KBM-7 (cell line): Measurements from ENCODE around the gene BLACAT1.
"Not testable (repeated sequence)": the region's sequence is repeated elsewhere in the genome, so short reads cannot be mapped to it uniquely, and the experiment has no call there.

Source experiments
- DNase-seq: peaks from one replicate; pipeline ENCODE4 v3.0.0-alpha.2; 2015
- in situ Hi-C: fragments of 300-500 bp; cut with MboI; formaldehyde crosslinking; loops from 2 replicates; pipeline ENCODE4 v1.14.3; 2020; ENCODE audit warnings: low sequenced_read_pairs, low pct_unique_long_range_greater_than_20kb, mixed read lengths

BLACAT1 gene

GRCh38 chr1:205424901-205425600, 30.8 kb downstream of the BLACAT1 start:
- no peak for DNase-seq
- in situ Hi-C loops, result no loop called here

- no peak for DNase-seq
- in situ Hi-C loops, result no loop called here
Observed at GRCh38 chr1:205423814-205424399, 31.9 kb downstream of the BLACAT1 start.

DNA sequence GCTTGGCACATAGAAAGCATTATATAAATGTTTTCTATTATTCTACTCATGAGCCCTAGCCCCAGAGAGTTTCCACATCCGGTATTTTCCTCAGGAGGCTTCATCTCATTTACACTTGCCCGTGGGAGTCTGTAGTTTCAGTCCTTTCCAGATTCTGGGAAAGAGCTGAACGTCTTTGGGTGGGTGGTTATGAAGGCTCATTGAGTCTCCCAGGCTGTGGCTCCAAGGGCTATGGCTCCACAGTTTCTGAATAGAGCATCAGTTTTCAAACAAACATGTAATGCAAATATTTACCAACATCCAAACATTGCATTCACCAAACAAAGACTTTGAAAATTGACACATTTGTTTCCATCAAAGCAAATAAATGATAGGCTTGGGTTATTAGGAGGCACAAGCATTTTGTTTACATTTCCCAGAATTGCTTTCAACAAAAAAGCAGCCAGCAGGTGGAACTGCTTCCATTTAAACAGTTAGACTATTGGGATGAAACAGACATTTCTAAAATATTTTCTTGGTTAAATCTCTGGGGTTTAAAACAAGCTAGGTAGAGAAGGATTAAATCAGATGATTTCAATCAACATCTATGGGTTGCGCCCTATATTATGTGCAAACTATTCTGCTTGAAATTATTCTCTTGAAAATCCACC, 32.7 kb downstream of the BLACAT1 start:
- no peak for DNase-seq

DNA sequence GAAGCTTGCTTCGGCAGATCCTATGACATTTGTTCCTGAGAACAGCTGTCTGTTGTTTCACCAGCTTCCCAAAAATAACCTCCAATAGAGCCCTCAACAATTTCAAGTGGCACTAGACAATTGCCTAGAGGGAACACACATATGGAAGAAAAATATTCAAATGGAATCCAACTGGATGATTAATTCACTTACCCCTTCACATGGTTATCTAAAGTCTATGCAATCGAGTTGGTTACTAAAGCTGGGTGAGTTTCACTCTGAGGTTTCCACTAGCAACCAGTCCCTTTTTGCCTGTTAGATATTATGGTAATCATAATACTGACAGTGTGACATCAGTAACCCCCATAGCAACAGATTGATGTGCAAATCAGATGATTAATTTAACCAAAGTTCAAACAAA, 34.0 kb downstream of the BLACAT1 start, which contains the start of gene LEMD1:
Gene LEMD1, minus strand, starts transcription at position 259 of the 400 bp plus-strand sequence. CDS start 1,520 bp downstream, outside the sequence.
- no peak for DNase-seq
- in situ Hi-C loops, result no loop called here

More for the DNA sequence above, 32.7 kb downstream of the BLACAT1 start:
- in situ Hi-C loops, result no loop called here

GRCh38 chr1:205420938-205421337, 34.9 kb downstream of the BLACAT1 start:
- no peak for DNase-seq

DNA sequence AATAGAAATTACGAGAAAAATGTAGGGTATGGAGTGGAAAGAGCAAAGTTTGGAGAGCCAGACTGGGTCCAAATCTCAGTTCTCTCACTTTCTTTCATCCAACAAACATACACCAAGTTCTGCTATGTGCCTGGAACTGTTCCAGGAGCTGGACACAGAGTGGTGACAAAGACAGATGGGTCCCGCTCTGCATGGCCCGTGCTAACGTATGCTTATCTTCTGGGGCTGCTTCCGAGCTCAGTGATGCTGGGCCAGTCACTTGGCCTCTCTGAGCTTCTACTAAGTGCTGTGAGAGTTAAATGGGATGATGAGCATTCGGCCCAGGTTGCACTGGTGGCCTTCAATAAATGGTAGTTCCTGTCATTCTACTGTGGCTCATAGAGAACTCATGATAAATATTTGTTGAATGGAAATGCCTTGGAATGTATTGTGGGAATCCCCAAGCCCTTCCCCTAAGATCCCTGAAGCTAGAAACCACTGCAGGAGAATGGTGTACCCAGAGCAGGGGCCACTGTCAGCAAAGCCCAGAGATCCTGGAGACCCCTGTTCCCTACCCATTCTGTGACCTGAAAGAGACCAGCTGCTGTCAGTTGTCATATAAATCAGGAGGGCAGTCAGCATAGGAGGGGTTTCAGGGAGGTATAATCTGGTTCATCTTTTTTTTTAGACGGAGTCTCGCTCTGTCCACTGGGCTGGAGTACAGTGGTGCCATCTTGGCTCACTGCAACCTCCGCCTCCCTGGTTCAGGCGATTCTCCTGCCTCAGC, 37.8 kb downstream of the BLACAT1 start:
- in situ Hi-C loops, result no loop called here

More at GRCh38 chr1:205420938-205421337, 34.9 kb downstream of the BLACAT1 start:
- in situ Hi-C loops, result no loop called here

GRCh38 chr1:205416322-205416721, 39.5 kb downstream of the BLACAT1 start:
- in situ Hi-C loops, result no loop called here
- DNase-seq, result no peak

More for the DNA sequence above, 37.8 kb downstream of the BLACAT1 start:
- no peak for DNase-seq

GRCh38 chr1:205410581-205411298, 45.1 kb downstream of the BLACAT1 start:
- DNase-seq, result no peak
- in situ Hi-C loops, result no loop called here

DNA sequence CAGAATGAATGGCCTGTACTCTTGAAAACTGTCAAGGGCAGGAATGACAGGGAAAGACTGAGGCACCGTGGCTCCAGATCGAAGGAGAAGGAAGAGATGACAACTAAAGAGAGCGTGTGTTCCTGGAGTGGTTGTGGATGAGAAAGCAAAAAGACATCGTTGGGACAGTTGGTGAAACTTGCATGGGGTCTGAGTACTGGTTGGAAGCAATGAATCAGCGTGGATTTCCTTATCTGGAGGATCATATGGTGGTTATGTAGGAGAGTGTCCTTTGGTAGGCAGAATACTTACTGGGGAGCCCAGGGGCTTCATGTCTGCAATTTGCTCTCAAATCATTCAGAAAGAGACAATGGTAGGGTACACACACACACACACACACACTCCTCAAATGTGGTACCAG, 47.9 kb downstream of the BLACAT1 start:
- in situ Hi-C loops, result no loop called here
- DNase-seq, result no peak

GRCh38 chr1:205406252-205406651, 49.6 kb downstream of the BLACAT1 start:
- DNase-seq, in situ Hi-C loops: not testable (repeated sequence)
